PC-3 (cell line): ENCODE data around the gene CBARP.

Experiments used
- CTCF ChIP-seq: fragments of 300-600 bp; sonication (generic); conservative IDR thresholded peaks from 2 replicates; pipeline ENCODE4 v1.5.1; 2017; ENCODE audit warnings: antibody characterized with exemption, low read depth, mild to moderate bottlenecking, low read length
- EZH2 ChIP-seq: fragments of 300-600 bp; sonication (generic); IDR thresholded peaks from one replicate; pipeline ENCODE4 v1.6.1; 2017; ENCODE audit warnings: antibody characterized with exemption, mild to moderate bottlenecking, low read length; ENCODE audit not compliant: unreplicated experiment

- TF ChIP-seq EZH2 (no peak), CTCF (no peak)
Observed at GRCh38 chr19:1236576-1236975, 1.2 kb downstream of the CBARP start.
